PC-9 (cell line): Measurements from ENCODE around the gene SMIM10L2A.

Source experiments
- CTCF ChIP-seq: fragments of 200-600 bp; sonication (generic); conservative IDR thresholded peaks from 2 replicates; pipeline ENCODE4 v1.6.1; 2017; ENCODE audit warnings: mixed run types, antibody characterized with exemption, mild to moderate bottlenecking, moderate library complexity
- EZH2 ChIP-seq: fragments of 200-600 bp; sonication (generic); IDR thresholded peaks from 2 replicates; pipeline ENCODE4 v1.8.0; 2017; ENCODE audit warnings: antibody characterized with exemption, low read depth

- TF ChIP-seq EZH2 (no peak), CTCF (no peak)
These were observed 10.7 kb downstream of the SMIM10L2A start for GRCh38 chrX:135432453-135432852.
